Lower leg skin (tissue), 3 donors: ENCODE data around the gene CHD6.

Source experiments
- POLR2A ChIP-seq, 2 donors: fragments of 450-650 bp; IDR thresholded peaks; one replicate each; pipeline ENCODE4 v1.6.1; 2016 to 2017; ENCODE audit warnings: antibody characterized with exemption in 2 of 2, mild to moderate bottlenecking in 1 of 2, moderate library complexity in 1 of 2
- TF ChIP-seq, protein P1 (sequence below), 3 donors: fragments of 450-650 bp; IDR thresholded peaks; one replicate each; pipeline ENCODE4 v1.5.1; 2016; ENCODE audit warnings: antibody characterized with exemption in 3 of 3, mild to moderate bottlenecking in 3 of 3, moderate library complexity in 2 of 3

DNA sequence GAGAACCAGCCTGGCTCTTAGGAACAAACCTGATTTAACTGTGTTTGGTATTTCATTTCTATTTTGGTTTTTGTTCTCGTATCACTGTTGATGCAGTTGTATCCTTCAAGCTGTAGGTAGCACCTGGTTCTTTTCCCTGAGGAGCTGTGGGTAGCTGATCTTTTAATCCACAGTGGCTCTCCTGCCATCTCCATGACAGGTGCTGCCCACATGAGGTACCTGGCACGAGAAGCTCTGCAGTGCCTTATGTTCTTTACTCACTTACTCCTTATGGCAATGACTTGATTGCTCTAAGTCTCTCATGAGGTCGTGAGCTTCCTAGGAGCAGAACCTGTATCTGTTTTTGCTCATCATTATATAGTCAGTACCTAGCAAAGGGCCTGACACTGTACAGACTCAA lies 177.3 kb downstream of the CHD6 start:
- TF ChIP-seq, protein P1, sequence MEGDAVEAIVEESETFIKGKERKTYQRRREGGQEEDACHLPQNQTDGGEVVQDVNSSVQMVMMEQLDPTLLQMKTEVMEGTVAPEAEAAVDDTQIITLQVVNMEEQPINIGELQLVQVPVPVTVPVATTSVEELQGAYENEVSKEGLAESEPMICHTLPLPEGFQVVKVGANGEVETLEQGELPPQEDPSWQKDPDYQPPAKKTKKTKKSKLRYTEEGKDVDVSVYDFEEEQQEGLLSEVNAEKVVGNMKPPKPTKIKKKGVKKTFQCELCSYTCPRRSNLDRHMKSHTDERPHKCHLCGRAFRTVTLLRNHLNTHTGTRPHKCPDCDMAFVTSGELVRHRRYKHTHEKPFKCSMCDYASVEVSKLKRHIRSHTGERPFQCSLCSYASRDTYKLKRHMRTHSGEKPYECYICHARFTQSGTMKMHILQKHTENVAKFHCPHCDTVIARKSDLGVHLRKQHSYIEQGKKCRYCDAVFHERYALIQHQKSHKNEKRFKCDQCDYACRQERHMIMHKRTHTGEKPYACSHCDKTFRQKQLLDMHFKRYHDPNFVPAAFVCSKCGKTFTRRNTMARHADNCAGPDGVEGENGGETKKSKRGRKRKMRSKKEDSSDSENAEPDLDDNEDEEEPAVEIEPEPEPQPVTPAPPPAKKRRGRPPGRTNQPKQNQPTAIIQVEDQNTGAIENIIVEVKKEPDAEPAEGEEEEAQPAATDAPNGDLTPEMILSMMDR (IDR thresholded peaks at IDR 0.05) = no peak
- no peak for TF ChIP-seq POLR2A (IDR thresholded peaks at IDR 0.05)
